ENCODE results near the gene PRRT4.

DNA sequence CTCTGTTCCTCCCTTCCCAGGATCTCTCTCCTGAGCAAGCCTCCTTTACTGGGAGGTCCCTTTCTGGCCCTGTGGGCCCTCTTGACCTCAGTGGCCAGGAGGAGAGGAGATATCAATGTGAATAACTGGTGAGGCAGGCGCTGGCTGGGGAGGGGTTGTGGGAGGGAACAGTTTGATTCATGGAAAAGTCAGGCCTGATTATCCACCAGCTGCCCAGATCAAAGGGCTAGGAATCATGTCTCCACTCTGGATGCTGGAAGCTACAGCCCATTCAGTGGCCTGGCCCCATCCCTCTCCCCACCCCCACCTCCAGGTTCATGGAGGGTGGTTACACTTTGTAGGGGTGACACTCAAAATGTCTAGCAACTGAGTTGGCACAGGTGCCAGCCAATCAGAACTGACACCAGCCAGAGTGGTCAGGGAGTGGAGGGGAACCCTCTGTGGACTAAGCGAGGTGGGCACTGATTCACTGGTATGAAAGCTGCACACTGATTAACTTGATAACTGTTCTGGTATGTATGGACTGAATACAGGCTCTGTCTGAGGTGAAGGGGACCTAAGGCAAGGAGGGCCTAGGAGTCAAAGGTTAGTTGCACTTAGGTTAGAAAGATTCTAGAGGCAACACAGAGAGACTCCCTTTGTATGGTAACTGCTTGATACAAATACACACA is 4.8 kb downstream of the PRRT4 start:
- TF ChIP-seq ZNF274 (IDR thresholded peaks at IDR 0.05; ENCODE audit: low read depth, low read length) (no peak), SUZ12 (IDR thresholded peaks at IDR 0.05; ENCODE audit: extremely low read depth, insufficient read depth, insufficient read length) (no peak)

Data from NT2/D1 (cell line).